ENCODE data around the gene OR2D2.
"Not testable (repeated sequence)": the region's sequence is repeated elsewhere in the genome, so short reads cannot be mapped to it uniquely, and the experiment has no call there.

Gene OR2D2

DNA sequence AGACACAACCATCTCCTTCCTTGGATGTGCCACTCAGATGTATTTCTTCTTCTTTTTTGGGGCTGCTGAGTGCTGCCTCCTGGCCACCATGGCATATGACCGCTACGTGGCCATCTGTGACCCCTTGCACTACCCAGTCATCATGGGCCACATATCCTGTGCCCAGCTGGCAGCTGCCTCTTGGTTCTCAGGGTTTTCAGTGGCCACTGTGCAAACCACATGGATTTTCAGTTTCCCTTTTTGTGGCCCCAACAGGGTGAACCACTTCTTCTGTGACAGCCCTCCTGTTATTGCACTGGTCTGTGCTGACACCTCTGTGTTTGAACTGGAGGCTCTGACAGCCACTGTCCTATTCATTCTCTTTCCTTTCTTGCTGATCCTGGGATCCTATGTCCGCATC, 15.4 kb downstream of the OR2D2 start:
- DNase-seq = no peak

DNA sequence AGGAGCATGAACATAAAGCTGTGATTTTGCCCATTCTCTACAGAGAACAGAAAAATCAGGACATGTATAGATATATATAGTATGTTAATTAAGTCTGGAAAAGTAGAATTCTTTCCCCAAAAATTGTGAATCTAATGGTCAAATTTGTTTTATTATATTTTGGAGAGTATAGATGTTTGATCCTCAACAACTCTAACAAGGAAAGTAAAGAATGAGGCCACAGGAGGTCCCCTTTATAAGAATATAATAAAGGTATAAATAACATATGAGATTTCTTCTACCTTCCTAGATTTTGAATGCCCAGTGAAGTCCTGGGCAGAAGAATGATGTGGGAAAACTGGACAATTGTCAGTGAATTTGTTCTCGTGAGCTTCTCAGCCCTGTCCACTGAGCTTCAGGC, 16.0 kb downstream of the OR2D2 start, which contains the start of gene OR10A4:
OR10A4 (plus strand) TSS at position 301 of the 400 bp plus-strand sequence; CDS start at position 324, 23 bp downstream.
- DNase-seq = no peak

DNA sequence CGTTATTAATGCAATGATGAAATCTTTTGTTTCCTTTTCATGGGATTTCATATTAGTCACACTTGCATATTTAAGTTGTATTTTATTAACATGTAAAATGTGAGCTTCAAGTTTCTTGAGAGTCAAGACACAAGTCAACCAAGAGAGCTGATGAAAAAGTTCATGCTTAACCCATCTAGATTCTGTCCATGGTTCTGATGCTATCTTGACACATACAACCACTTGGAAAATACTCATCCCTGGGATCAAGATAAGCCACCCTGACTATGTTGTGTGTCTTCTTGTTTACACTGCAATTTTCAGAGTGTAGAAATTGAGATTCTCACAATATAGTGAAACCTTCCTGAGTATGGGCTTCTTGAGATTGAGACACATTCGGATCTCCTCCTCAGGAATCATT, 16.5 kb downstream of the OR2D2 start:
- no peak for DNase-seq

DNA sequence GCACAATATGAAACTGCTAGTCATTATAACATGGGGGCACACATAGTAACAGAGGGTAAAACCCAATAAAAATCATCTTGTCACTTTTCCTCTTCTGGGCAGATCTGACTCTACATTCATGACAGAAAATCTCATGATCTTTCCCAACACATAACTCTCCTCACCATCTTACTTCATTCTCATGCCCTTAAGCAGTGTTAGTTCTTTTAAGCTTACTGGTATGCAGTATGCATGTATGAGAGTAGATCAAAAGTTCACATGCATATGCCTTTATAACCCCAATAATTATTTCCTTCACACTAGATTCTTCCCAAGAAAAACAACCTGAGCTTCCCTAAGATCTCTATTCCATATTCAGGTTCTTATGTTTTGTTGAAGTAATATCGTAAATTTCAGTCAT, 21.0 kb downstream of the OR2D2 start:
- DNase-seq = no peak

DNA sequence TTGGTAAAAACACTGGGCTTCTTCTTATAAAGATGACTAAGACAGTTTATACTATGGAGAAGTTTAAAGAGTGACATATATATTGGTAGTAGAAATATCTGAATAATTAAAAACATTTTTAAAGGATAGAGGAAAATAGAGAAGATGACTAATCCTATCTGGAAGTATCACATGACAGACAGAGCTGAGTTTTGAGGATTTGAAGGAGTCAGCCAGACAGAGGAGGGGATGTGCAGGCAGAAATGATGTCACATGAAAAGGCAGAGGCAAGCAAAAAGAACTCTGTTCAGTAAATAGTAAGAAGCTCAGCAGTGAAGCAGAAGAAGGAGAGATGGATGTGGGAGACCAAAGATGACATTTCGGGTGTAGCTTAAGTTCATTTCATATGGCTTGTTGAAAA, 27.9 kb downstream of the OR2D2 start:
- no peak for DNase-seq

DNA sequence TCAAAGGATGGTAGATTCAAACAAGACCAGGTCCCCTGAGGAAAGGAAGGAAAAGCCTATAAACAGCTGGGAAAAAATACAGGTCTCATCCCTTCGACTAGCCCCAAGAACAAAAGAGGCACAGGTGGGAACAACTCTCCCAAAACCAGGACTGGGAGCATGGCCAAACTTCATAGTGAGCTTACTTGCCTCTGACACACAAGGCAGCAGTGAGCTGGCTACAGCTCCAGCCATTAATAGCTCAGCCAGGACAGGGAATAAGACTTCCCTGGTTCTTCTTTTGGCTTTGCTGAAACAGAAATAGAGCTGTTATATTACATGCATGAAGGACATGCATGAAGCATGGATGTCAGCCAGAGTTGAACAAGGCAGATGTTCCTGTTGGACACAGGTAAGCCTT, 29.3 kb downstream of the OR2D2 start, which contains the start of gene OR10A2:
OR10A2 (plus strand) TSS at position 97 of the 400 bp plus-strand sequence. CDS start 6,698 bp downstream, outside the sequence.
- DNase-seq = no peak

DNA sequence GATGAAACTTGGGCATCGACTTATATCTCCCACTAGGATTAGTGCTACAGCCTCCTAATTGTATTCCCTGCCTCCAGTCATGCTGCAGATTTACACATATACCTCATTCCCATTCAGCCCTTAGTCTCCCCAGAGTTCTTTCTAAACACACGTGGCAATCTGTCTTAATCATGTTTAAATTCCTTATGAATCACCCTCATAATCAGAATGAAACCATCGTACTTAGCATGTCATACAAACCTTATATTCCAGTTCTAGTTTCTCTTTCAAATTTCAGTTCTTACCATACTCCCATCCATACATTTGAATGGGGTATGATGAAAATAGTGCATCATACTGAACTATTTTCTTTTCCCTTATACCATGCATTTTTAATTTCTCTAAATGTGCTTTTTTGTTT, 35.4 kb downstream of the OR2D2 start:
- no peak for DNase-seq

DNA sequence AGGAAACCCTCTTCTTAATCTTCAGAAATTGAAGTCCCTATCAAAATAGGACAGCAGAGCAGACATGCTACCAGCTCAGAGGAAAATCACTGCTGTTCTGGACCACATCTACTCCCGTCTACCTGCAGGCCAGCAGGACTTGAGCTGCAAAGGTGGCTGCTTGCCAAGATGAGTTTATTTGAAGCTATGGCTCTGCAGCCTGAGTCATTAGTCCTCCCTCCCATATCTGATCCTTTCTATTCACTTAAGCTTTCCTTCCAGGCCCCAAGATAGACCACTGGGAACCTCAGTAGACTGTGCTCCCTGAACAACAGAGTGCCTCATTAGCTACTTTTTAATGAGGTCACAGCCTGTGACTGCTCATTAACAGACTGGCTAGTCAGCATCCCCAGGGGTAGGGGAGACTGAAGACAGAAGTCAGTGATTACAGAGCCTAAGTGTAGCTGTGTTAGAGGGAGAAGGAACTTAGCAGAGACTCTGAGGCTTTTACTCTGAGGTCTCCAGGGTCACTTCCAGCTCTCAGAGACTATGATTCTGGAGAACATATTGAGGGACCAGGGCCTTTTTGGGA, 36.2 kb downstream of the OR2D2 start:
- no peak for DNase-seq

DNA sequence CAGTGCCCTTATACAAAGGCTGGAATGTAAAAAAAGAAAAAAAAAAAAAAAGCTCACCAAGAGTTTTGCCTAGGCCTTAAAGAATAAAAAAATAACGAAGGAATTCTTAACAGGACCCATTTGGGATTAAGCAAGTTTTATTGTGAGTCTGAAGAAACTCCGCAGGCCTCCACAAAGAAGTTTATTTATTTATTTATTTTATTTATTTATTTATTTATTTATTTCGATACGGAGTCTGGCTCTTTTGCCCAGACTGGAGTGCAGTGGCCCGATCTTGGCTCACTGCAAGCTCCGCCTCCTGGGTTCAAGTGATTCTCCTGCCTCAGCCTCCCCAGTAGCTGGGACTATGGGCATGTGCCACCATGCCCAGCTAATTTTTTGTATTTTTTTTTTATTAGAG, 37.5 kb downstream of the OR2D2 start:
- DNase-seq = not testable (repeated sequence)

DNA sequence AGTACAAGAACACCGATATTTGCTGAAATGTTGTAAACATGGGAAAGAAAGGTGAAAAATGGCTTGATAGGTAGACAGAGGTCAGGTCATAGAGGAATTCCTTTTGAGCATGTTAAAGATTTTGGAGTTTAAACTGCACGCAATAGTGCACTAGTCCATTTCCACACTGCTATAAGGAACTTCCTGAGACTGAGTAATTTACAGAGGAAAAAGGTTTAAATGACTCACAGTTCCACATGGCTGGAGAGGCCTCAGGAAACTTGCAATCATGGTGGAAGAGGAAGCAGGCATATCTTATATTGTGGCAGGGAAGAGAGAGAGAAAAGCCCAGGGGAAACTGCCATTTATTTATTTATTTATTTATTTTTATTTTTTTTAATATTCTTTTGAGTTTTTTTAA, 41.8 kb downstream of the OR2D2 start:
- no peak for DNase-seq

DNA sequence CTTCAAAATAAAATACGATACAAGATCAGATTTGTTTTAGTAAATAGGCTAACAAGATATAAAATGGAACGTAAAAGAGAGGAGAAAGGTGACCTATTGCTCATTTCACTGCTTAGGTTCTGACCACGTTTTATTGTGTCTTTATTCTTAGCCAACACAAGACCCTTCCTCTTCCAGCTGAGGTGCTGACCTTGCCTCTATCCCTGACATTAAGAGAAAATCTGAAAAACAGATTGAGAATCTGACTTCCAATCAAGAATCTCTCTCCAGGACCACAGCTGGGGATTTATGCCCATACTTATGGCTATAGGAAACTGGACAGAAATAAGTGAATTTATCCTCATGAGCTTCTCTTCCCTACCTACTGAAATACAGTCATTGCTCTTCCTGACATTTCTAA, 46.9 kb downstream of the OR2D2 start, which contains the start of gene OR10A5:
OR10A5 (plus strand) TSS at position 301 of the 400 bp plus-strand sequence; CDS start at position 301, 0 bp downstream.
- no peak for DNase-seq

DNA sequence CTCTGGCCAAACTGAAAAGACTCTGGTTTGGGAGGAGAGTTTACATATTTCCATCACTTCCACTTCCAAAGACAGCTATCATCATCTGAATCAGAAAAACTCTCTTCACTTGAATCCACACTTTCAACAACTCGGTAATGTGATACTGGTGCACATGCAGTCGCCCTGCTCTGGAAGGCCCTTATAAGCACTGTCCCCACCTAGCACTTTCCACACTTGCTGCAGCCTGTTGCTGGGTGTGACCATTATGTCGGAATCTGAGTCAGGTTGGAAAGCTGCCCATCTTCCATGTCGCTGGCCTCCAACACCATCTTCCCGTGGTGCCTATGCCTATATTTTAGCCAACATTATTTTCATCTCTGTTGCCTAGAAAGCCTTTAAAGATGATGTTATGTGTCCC, 47.9 kb downstream of the OR2D2 start:
- no peak for DNase-seq

DNA sequence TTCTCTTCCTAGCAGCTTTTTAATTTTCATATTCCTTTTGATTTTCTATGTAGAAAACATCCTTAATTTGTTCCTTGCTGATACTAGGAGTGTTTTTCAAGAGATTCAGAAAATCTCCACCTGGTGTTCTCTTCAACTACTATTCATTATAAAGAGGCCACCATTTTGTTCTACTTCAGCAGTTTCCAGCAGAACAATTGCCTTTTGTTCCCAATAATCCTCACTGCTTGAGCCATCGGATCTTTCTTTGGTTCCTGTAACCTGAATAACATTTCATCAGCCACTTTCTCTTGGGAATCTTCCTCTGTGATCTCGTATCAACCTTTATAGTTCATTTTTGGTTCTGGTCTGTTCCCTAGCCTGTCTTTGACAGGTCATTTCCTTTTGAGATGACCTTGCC, 48.6 kb downstream of the OR2D2 start:
- no peak for DNase-seq

DNA sequence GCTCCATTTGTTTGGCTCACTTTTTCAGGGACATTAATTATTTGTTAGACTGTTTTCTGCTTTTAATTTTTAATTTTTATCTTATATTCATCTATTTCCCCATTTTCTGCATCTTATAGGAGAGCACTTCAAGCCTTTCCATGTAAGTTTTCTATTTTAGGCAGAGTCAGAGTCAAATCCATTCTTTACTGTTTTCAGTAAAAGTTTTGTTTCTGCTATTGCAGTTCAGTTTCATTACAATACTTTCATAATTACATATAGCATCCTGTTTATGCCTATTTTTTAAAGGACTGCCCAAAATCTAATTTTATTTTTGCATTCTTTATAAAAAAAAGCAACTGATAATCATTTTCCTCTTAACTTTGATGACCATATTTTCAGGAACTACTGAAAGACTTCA, 50.6 kb downstream of the OR2D2 start:
- no peak for DNase-seq

All from NCI-H1436 treated with DMSO at 0.1 percent for 48 hours (cell line).